SK-N-SH (cell line): ENCODE measurements around the gene LAMC2.

ENCODE experiments used
- CTCF ChIP-seq: fragments of 200-600 bp; sonication (generic); IDR thresholded peaks from 2 replicates; pipeline ENCODE4 v1.6.1; 2017; ENCODE audit warnings: antibody characterized with exemption, mild to moderate bottlenecking, moderate library complexity
- ELF1 ChIP-seq: IDR thresholded peaks from 2 replicates; pipeline ENCODE4 v1.4.0; 2012
- EP300 ChIP-seq, 2 experiments: IDR thresholded peaks; 2 replicates each; pipeline versions ENCODE4 v1.4.0 to v1.6.1; 2012; ENCODE audit warnings: borderline replicate concordance in 1 of 2, low read depth in 1 of 2, low read length in 1 of 2
- IRF3 ChIP-seq: fragments of 150-350 bp; IDR thresholded peaks from 2 replicates; pipeline ENCODE4 v1.6.1; 2016; ENCODE audit warnings: mild to moderate bottlenecking, low read depth, low read length
- JUND ChIP-seq: IDR thresholded peaks from 2 replicates; pipeline ENCODE4 v1.4.0; 2012

GRCh38 chr1:183248989-183249691 is 63.1 kb downstream of the LAMC2 start:
- TF ChIP-seq ELF1 (no peak), EP300 (IDR thresholded peaks at IDR 0.05; ENCODE audit: borderline replicate concordance in 1 of 2, low read depth in 1 of 2, low read length in 1 of 2) (no peak), IRF3 (no peak), JUND (no peak), CTCF (no peak)
